HEK293 (cell line): Measurements from ENCODE around the gene SHD.

Source experiments
- HIC1 ChIP-seq: fragments of 450-650 bp; formaldehyde crosslinking; IDR thresholded peaks from 2 replicates; pipeline ENCODE4 v1.5.1; 2016; ENCODE audit warnings: missing biosample characterization, missing genetic modification characterization
- KLF8 ChIP-seq: fragments of 450-650 bp; formaldehyde crosslinking; IDR thresholded peaks from 2 replicates; pipeline ENCODE4 v1.5.1; 2016; ENCODE audit warnings: missing biosample characterization, missing genetic modification characterization
- SP7 ChIP-seq: fragments of 450-650 bp; formaldehyde crosslinking; IDR thresholded peaks from 2 replicates; pipeline ENCODE4 v1.5.1; 2016; ENCODE audit warnings: missing biosample characterization, missing genetic modification characterization
- ZNF184 ChIP-seq: fragments of 450-650 bp; IDR thresholded peaks from 2 replicates; pipeline ENCODE4 v1.5.1; 2018; ENCODE audit warnings: missing biosample characterization, mild to moderate bottlenecking, missing genetic modification characterization
- ZNF211 ChIP-seq: fragments of 450-650 bp; formaldehyde crosslinking; IDR thresholded peaks from 2 replicates; pipeline ENCODE4 v1.5.1; 2016; ENCODE audit warnings: low read depth, missing biosample characterization, missing genetic modification characterization
- ZNF23 ChIP-seq: fragments of 450-650 bp; formaldehyde crosslinking; IDR thresholded peaks from 2 replicates; pipeline ENCODE4 v1.5.1; 2016; ENCODE audit warnings: missing biosample characterization, missing genetic modification characterization, borderline replicate concordance
- ZNF266 ChIP-seq: fragments of 450-650 bp; formaldehyde crosslinking; IDR thresholded peaks from 2 replicates; pipeline ENCODE4 v1.5.1; 2016; ENCODE audit warnings: missing biosample characterization, missing genetic modification characterization, low read depth
- ZNF311 ChIP-seq: fragments of 450-650 bp; formaldehyde crosslinking; IDR thresholded peaks from 2 replicates; pipeline ENCODE4 v1.5.1; 2017; ENCODE audit warnings: missing biosample characterization, missing genetic modification characterization, borderline replicate concordance
- ZNF433 ChIP-seq: fragments of 450-650 bp; formaldehyde crosslinking; IDR thresholded peaks from 2 replicates; pipeline ENCODE4 v1.5.1; 2016; ENCODE audit warnings: missing biosample characterization, missing genetic modification characterization, low read depth
- ZNF501 ChIP-seq: fragments of 450-650 bp; formaldehyde crosslinking; IDR thresholded peaks from 2 replicates; pipeline ENCODE4 v1.5.1; 2016; ENCODE audit warnings: missing biosample characterization, missing genetic modification characterization
- ZNF626 ChIP-seq: fragments of 450-650 bp; sonication (Bioruptor Pico); formaldehyde crosslinking; IDR thresholded peaks from 2 replicates; pipeline ENCODE4 v1.5.1; 2018; ENCODE audit warnings: missing biosample characterization, missing genetic modification characterization, inconsistent platforms
- ZNF639 ChIP-seq: fragments of 450-650 bp; formaldehyde crosslinking; IDR thresholded peaks from 2 replicates; pipeline ENCODE4 v1.5.1; 2016; ENCODE audit warnings: missing biosample characterization, missing genetic modification characterization
- ZNF830 ChIP-seq: fragments of 450-650 bp; IDR thresholded peaks from 2 replicates; pipeline ENCODE4 v1.5.0; 2018; ENCODE audit warnings: missing biosample characterization, missing genetic modification characterization, low read depth, mild to moderate bottlenecking, moderate library complexity
- ZNF837 ChIP-seq: fragments of 450-650 bp; formaldehyde crosslinking; IDR thresholded peaks from 2 replicates; pipeline ENCODE4 v1.5.1; 2016; ENCODE audit warnings: missing biosample characterization, missing genetic modification characterization
- ZSCAN23 ChIP-seq: fragments of 450-650 bp; formaldehyde crosslinking; IDR thresholded peaks from 2 replicates; pipeline ENCODE4 v1.5.1; 2016; ENCODE audit warnings: missing biosample characterization, missing genetic modification characterization
- TF ChIP-seq, protein P1 (sequence below): fragments of 450-650 bp; formaldehyde crosslinking; IDR thresholded peaks from 2 replicates; pipeline ENCODE4 v1.5.1; 2016; ENCODE audit warnings: missing biosample characterization, missing genetic modification characterization
- TF ChIP-seq, protein P2 (sequence below): IDR thresholded peaks from 2 replicates; pipeline ENCODE4 v1.6.1; 2011; ENCODE audit warnings: mild to moderate bottlenecking, low read depth, low read length, borderline replicate concordance
- TF ChIP-seq, protein P3 (sequence below): fragments of 450-650 bp; formaldehyde crosslinking; IDR thresholded peaks from 2 replicates; pipeline ENCODE4 v1.5.1; 2016; ENCODE audit warnings: missing biosample characterization, missing genetic modification characterization
- TF ChIP-seq, protein P4 (sequence below): fragments of 450-650 bp; formaldehyde crosslinking; IDR thresholded peaks from 2 replicates; pipeline ENCODE4 v1.5.1; 2016; ENCODE audit warnings: missing biosample characterization, missing genetic modification characterization
- TF ChIP-seq, protein P5 (sequence below): fragments of 450-650 bp; formaldehyde crosslinking; IDR thresholded peaks from 2 replicates; pipeline ENCODE4 v1.5.1; 2017; ENCODE audit warnings: missing biosample characterization, missing genetic modification characterization
- TF ChIP-seq, protein P6 (sequence below): fragments of 450-650 bp; formaldehyde crosslinking; IDR thresholded peaks from 2 replicates; pipeline ENCODE4 v1.5.1; 2016; ENCODE audit warnings: missing biosample characterization, missing genetic modification characterization
- TF ChIP-seq, protein P7 (sequence below): fragments of 450-650 bp; formaldehyde crosslinking; IDR thresholded peaks from 2 replicates; pipeline ENCODE4 v1.5.1; 2016; ENCODE audit warnings: missing biosample characterization, missing genetic modification characterization

Gene SHD

GRCh38 chr19:4233282-4233853 is 45.7 kb upstream of the SHD start (continued):
- TF ChIP-seq ZNF266 (no peak), ZNF837 (tag by site-specific recombination) (no peak), ZNF311 (tag by site-specific recombination) (0 out of 2 replicates have a peak, but pooled peaks have one; percentile 12), KLF8 (tag by site-specific recombination) (peak; percentile 85), HIC1 (tag by site-specific recombination) (peak; percentile 27; the same call in 1 of the 2 replicates), ZNF626 (tag by site-specific recombination) (no peak), ZNF184 (tag by site-specific recombination) (no peak), ZSCAN23 (tag by site-specific recombination) (peak; percentile 54; the same call in 1 of the 2 replicates), ZNF23 (no peak), ZNF639 (tag by site-specific recombination) (peak; percentile 83), SP7 (peak; percentile 82), ZNF433 (tag by site-specific recombination) (no peak), ZNF211 (tag by site-specific recombination) (no peak), ZNF501 (tag by site-specific recombination) (no peak), ZNF830 (tag by site-specific recombination) (no peak)
- TF ChIP-seq, protein P1, sequence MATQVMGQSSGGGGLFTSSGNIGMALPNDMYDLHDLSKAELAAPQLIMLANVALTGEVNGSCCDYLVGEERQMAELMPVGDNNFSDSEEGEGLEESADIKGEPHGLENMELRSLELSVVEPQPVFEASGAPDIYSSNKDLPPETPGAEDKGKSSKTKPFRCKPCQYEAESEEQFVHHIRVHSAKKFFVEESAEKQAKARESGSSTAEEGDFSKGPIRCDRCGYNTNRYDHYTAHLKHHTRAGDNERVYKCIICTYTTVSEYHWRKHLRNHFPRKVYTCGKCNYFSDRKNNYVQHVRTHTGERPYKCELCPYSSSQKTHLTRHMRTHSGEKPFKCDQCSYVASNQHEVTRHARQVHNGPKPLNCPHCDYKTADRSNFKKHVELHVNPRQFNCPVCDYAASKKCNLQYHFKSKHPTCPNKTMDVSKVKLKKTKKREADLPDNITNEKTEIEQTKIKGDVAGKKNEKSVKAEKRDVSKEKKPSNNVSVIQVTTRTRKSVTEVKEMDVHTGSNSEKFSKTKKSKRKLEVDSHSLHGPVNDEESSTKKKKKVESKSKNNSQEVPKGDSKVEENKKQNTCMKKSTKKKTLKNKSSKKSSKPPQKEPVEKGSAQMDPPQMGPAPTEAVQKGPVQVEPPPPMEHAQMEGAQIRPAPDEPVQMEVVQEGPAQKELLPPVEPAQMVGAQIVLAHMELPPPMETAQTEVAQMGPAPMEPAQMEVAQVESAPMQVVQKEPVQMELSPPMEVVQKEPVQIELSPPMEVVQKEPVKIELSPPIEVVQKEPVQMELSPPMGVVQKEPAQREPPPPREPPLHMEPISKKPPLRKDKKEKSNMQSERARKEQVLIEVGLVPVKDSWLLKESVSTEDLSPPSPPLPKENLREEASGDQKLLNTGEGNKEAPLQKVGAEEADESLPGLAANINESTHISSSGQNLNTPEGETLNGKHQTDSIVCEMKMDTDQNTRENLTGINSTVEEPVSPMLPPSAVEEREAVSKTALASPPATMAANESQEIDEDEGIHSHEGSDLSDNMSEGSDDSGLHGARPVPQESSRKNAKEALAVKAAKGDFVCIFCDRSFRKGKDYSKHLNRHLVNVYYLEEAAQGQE (tag by site-specific recombination): no peak
- TF ChIP-seq, protein P2, sequence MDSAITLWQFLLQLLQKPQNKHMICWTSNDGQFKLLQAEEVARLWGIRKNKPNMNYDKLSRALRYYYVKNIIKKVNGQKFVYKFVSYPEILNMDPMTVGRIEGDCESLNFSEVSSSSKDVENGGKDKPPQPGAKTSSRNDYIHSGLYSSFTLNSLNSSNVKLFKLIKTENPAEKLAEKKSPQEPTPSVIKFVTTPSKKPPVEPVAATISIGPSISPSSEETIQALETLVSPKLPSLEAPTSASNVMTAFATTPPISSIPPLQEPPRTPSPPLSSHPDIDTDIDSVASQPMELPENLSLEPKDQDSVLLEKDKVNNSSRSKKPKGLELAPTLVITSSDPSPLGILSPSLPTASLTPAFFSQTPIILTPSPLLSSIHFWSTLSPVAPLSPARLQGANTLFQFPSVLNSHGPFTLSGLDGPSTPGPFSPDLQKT: no peak
- TF ChIP-seq, protein P3, sequence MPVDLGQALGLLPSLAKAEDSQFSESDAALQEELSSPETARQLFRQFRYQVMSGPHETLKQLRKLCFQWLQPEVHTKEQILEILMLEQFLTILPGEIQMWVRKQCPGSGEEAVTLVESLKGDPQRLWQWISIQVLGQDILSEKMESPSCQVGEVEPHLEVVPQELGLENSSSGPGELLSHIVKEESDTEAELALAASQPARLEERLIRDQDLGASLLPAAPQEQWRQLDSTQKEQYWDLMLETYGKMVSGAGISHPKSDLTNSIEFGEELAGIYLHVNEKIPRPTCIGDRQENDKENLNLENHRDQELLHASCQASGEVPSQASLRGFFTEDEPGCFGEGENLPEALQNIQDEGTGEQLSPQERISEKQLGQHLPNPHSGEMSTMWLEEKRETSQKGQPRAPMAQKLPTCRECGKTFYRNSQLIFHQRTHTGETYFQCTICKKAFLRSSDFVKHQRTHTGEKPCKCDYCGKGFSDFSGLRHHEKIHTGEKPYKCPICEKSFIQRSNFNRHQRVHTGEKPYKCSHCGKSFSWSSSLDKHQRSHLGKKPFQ: no peak
- TF ChIP-seq, protein P4, sequence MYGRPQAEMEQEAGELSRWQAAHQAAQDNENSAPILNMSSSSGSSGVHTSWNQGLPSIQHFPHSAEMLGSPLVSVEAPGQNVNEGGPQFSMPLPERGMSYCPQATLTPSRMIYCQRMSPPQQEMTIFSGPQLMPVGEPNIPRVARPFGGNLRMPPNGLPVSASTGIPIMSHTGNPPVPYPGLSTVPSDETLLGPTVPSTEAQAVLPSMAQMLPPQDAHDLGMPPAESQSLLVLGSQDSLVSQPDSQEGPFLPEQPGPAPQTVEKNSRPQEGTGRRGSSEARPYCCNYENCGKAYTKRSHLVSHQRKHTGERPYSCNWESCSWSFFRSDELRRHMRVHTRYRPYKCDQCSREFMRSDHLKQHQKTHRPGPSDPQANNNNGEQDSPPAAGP (tag by site-specific recombination): peak; percentile 85
- TF ChIP-seq, protein P5, sequence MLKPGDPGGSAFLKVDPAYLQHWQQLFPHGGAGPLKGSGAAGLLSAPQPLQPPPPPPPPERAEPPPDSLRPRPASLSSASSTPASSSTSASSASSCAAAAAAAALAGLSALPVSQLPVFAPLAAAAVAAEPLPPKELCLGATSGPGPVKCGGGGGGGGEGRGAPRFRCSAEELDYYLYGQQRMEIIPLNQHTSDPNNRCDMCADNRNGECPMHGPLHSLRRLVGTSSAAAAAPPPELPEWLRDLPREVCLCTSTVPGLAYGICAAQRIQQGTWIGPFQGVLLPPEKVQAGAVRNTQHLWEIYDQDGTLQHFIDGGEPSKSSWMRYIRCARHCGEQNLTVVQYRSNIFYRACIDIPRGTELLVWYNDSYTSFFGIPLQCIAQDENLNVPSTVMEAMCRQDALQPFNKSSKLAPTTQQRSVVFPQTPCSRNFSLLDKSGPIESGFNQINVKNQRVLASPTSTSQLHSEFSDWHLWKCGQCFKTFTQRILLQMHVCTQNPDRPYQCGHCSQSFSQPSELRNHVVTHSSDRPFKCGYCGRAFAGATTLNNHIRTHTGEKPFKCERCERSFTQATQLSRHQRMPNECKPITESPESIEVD (tag by site-specific recombination): no peak
- TF ChIP-seq, protein P6, sequence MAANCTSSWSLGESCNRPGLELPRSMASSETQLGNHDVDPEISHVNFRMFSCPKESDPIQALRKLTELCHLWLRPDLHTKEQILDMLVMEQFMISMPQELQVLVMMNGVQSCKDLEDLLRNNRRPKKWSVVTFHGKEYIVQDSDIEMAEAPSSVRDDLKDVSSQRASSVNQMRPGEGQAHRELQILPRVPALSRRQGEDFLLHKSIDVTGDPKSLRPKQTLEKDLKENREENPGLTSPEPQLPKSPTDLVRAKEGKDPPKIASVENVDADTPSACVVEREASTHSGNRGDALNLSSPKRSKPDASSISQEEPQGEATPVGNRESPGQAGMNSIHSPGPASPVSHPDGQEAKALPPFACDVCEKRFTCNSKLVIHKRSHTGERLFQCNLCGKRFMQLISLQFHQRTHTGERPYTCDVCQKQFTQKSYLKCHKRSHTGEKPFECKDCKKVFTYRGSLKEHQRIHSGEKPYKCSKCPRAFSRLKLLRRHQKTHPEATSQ (tag by site-specific recombination): peak; percentile 96
- TF ChIP-seq, protein P7, sequence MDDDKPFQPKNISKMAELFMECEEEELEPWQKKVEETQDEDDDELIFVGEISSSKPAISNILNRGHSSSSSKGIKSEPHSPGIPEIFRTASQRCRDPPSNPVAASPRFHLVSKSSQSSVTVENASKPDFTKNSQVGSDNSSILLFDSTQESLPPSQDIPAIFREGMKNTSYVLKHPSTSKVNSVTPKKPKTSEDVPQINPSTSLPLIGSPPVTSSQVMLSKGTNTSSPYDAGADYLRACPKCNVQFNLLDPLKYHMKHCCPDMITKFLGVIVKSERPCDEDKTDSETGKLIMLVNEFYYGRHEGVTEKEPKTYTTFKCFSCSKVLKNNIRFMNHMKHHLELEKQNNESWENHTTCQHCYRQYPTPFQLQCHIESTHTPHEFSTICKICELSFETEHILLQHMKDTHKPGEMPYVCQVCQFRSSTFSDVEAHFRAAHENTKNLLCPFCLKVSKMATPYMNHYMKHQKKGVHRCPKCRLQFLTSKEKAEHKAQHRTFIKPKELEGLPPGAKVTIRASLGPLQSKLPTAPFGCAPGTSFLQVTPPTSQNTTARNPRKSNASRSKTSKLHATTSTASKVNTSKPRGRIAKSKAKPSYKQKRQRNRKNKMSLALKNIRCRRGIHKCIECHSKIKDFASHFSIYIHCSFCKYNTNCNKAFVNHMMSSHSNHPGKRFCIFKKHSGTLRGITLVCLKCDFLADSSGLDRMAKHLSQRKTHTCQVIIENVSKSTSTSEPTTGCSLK (tag by site-specific recombination): no peak
